Fibroblast of the conjunctiva (primary cell): Measurements from ENCODE around the gene PGLYRP3.
"Not testable (repeated sequence)": the region's sequence is repeated elsewhere in the genome, so short reads cannot be mapped to it uniquely, and the experiment has no call there.

Experiments used
- DNase-seq: peaks from one replicate; pipeline ENCODE4 v3.0.0-alpha.2; 2010; ENCODE audit warnings: low read depth

Gene PGLYRP3

GRCh38 chr1:153348511-153349362, 36.0 kb upstream of the PGLYRP3 start, which contains the start of gene PGLYRP4:
Gene PGLYRP4, minus strand, starts transcription at chr1:153348841. Its CDS starts 909 bp downstream, at chr1:153347932.
- no peak for DNase-seq

GRCh38 chr1:153347856-153348255, 35.1 kb upstream of the PGLYRP3 start:
- DNase-seq = no peak

DNA sequence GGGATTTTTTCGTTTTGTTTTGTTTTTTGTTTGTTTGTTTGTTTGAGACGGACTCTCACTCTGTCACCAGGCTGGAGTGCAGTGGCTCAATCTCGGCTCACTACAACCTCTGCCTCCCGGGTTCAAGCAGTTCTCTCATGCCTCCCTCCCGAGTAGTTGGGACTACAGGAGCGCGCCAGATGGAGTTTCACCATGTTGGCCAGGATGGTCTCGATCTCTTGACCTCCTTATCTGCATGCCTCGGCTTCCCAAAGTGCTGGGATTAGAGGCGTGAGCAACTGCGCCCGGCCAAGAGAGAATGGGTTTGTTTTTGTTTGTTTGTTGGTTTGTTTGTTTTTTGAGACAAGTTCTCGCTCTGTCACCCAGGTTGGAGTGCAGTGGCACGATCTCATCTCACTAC, 34.3 kb upstream of the PGLYRP3 start:
- not testable (repeated sequence) for DNase-seq

GRCh38 chr1:153346077-153346723, 33.4 kb upstream of the PGLYRP3 start:
- DNase-seq = no peak

DNA sequence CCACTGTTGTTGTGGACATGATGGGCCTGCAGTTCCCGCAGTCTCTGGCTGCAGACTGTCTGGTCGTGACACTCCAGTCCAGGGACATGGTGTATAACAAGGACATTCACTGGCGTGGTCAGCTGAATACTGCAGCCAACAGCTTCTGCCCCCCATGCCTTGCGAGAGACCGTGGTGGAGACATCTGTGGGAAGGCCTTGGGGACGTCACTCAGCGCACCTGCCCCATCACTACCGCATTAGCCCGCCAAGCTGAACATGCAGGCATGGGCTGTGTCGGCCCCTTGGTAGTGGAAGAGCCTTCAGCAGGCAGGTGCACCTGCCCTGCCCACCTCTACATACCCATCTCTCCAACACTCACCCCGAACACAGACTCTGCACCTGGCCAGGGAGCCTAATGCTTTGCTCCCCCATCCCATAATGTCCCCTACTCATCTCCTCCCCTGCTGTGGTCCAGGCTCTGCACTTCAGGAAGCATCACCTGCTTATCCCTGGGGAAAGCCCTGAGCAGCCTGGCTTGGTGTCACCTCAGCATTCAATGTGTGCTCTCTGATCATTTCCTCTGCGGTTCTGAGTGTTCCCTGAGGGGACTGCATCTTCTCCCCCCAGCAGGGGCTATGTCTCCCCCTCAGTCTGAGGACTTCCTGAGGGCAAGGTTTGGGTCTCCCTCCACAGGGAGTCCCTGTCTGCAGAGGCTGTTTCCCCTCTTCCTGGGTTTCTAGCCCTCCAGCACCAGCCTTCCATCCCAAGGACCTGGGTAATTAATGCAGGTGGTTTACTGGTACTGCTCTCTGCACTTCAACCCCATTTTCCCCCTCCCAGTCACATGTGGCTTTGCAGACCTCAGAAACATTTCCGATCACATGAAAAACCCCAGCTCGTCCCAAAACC, 32.7 kb upstream of the PGLYRP3 start:
- no peak for DNase-seq

DNA sequence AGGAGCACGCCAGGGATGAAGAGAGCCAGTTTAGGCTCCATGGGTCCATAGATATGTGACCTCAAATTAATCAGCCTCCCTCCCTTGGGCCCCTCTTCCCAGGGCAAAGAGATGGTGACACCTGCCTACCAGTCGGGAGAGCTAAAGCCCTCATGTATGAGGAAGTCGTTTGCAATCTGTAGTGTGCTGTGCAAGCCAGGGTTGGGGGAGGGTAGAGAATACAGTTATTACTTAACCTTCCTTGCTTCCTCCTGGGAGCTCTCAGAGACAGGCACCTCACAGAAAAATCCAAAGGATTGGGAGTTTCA, 31.9 kb upstream of the PGLYRP3 start:
- no peak for DNase-seq

- DNase-seq = no peak
Observed at GRCh38 chr1:153343811-153344717, 31.3 kb upstream of the PGLYRP3 start.

- DNase-seq = no peak
Observed at GRCh38 chr1:153343040-153343681, 30.4 kb upstream of the PGLYRP3 start.

- DNase-seq = no peak
Observed at GRCh38 chr1:153342178-153342577, 29.4 kb upstream of the PGLYRP3 start.

GRCh38 chr1:153341431-153341934, 28.7 kb upstream of the PGLYRP3 start:
- no peak for DNase-seq

DNA sequence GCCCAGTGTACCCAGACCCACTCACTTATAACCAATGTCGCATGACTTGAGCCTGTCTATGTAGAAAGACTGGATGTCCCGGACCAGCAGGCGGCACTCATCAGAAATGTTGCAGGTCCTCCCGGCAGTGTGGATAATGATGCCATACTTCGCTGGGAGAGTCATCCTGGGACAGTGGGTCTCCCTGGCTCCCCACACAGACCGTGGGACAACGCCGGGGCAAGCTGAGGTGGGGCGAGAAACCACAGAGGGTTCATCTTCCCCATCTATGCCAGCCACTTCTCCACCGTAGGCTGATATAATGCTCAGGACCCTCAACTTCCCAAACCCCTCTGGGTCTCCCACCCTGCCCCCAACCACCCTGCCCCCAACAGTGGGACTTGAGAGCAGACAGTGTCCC, 27.6 kb upstream of the PGLYRP3 start:
- no peak for DNase-seq

- DNase-seq = no peak
Observed at GRCh38 chr1:153339802-153340201, 27.1 kb upstream of the PGLYRP3 start.

- no peak for DNase-seq
Observed at GRCh38 chr1:153337980-153338853, 25.5 kb upstream of the PGLYRP3 start.

GRCh38 chr1:153336650-153337049, 23.9 kb upstream of the PGLYRP3 start:
- DNase-seq = no peak

DNA sequence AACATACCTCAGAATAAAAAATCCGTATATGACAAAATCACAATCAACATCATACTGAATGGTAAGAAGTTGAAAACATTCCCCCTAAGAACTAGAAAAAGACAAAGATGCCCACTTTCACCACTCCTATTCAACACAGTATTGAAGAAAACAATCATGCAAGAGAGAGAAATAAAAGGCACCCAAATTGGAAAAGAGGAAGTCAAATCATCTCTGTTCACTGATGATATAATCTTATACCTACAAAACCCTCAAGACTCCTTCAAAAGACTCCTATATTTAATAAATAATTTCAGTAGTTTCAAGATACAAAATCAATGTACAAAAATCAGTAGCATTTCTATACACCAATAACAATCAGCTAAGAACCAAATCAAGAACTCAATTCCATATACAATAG, 21.1 kb upstream of the PGLYRP3 start:
- no peak for DNase-seq

DNA sequence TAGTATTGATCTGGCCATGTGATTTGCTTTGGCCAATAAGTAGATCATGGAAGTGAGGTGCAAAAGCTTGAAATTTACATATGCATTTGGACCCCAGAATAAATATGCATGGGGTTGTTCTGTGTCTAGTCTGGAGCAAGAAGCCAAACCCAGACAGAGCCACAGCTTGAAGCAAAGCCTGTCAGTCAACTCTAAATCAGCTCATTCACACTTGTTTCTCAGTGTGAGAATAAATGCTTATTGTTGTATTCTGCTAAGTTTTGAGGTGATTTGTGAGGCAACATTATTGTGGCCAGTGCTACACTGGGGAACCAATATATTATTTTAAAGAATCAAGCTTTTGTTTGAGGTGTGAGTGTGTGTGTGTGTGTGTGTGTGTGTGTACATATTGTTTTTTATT, 12.2 kb upstream of the PGLYRP3 start:
- DNase-seq = no peak

GRCh38 chr1:153322568-153322967, 9.8 kb upstream of the PGLYRP3 start:
- DNase-seq = no peak

GRCh38 chr1:153318145-153318544, 5.4 kb upstream of the PGLYRP3 start:
- DNase-seq = not testable (repeated sequence)

- DNase-seq = not testable (repeated sequence)
Observed at GRCh38 chr1:153316013-153316412, 3.3 kb upstream of the PGLYRP3 start.

DNA sequence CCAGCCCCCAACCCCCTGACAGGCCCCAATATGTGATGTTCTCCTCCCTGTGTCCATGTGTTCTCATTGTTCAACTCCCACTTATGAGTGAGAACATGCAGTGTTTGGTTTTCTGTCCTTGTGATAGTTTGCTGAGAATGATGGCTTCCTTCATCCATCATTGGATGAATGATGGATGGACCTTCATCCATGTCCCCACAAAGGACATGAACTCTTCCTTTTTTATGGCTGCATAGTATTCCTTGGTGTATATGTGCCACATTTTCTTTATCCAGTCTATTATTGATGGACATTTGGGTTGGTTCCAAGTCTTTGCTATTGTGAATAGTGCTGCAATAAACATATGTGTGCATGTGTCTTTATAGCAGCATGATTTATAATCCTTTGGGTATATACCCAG, 1.6 kb upstream of the PGLYRP3 start:
- DNase-seq = not testable (repeated sequence)
